GM19099 (cell line): ENCODE data around the gene TANC1.

ENCODE experiments used
- POLR2A ChIP-seq: IDR thresholded peaks from 3 replicates; pipeline ENCODE4 v1.6.1; 2011; ENCODE audit warnings: low read depth; ENCODE audit not compliant: insufficient read length; ENCODE audit errors: extremely low read depth

Gene TANC1

DNA sequence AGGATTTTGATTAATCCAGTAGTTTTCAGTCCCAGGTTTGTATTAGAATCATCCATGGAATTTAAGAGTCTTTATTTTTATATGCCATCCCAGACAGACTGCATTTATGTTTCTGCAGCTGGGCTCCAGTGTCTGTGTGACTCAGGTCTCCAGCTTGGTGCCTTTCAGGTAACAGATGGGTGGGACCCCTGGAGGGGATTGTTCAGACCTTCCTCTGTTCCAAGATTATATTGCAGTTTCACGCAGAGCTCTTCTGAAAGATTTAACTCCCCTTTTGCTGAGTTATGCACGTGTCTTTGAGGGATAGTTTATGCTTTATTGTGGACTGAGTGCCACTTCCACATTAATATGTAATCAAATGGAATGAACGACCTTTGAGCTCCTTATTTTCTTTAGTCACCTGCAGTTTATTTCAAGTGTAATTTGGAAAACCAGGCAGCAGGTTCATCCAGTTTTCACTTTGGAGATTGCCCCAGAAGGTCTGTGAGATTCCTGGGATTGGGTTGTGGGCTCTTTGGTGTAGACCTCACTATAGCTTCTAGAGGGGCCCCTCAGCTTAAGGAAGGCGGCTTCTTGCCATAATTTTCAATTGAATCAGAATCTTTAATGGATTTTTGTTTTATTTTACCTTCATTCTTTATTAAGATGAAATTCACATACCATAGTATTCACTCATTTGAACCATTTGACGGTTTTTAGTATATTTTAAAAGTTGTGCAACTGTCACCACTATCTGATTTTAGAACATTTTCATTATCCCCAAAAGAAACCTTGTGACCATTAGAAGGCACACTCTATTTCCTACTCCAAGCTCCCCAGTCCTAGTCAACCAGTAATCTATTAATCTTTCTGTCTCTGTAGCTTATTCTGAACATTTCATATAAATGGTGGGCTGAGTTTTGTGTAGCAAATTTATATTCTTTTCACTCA lies 183.0 kb downstream of the TANC1 start:
- no peak for TF ChIP-seq POLR2A

- no peak for TF ChIP-seq POLR2A
These were observed 183.8 kb downstream of the TANC1 start for GRCh38 chr2:159152128-159152778.

- TF ChIP-seq POLR2A: no peak
These were observed 184.6 kb downstream of the TANC1 start for GRCh38 chr2:159153063-159153462.

GRCh38 chr2:159153463-159153862 lies 185.0 kb downstream of the TANC1 start:
- TF ChIP-seq POLR2A: no peak

DNA sequence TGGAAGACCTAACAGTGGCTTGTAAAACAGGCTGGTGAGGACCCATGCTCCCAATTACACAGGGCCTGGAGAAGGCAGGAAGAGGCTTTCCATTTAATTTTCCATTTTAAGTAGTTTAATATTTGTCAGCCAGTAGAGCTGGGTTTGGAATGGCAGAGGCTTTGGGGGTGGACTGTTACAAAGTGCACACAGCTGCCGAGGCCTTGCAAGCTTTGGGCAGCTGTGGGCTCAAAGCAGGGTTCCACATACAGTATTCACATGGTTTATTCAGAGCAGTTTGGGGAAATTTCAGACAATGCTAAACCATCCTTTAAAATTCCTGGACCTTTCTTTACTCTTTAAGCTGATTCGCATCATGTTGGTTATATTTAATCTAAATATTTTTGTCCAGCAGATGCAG lies 185.5 kb downstream of the TANC1 start:
- TF ChIP-seq POLR2A: no peak

GRCh38 chr2:159154366-159154765 lies 185.9 kb downstream of the TANC1 start:
- TF ChIP-seq POLR2A: no peak

- no peak for TF ChIP-seq POLR2A
These were observed 186.9 kb downstream of the TANC1 start for GRCh38 chr2:159155320-159155719.

DNA sequence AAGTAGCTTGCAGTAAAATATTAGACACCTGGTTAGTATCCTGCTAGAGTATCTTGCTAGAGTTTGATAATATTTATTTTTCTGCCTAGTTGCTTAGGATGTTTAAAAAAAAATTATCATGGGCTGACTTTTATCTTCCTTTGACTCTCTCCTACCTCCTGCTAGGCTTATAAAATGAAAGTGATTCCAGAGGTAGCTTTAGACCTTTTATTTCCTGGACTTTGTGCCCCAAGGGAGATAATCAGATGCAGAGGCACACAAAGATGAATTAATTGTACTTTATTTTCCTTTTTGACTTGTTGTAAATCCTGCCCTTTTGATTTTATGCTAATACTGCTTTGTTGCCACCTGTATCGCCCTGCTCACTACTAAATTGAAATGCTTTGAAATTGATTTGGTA lies 187.4 kb downstream of the TANC1 start:
- TF ChIP-seq POLR2A: no peak

GRCh38 chr2:159156834-159157233 lies 188.4 kb downstream of the TANC1 start:
- no peak for TF ChIP-seq POLR2A

- TF ChIP-seq POLR2A: no peak
These were observed 189.1 kb downstream of the TANC1 start for GRCh38 chr2:159157361-159158209.

DNA sequence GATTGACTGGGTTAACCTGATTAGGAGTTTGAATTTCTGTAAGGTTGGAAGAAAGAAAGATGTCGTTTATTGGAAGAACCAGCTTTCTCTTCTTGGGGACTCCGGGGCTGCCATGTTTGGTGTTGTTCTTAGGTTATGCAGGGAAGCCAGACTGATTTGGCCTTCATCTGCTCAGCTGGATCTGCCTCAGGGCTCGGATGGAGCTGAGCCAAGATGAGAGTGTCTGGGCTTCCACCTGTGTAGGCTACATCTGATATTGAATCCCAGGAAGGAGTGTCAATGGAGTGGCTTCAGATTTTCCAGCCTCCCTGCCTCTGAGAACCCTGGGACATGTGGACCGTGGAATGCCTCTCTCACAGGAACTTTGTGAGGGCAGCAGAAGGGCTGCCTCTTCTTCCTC lies 192.0 kb downstream of the TANC1 start:
- TF ChIP-seq POLR2A: no peak

DNA sequence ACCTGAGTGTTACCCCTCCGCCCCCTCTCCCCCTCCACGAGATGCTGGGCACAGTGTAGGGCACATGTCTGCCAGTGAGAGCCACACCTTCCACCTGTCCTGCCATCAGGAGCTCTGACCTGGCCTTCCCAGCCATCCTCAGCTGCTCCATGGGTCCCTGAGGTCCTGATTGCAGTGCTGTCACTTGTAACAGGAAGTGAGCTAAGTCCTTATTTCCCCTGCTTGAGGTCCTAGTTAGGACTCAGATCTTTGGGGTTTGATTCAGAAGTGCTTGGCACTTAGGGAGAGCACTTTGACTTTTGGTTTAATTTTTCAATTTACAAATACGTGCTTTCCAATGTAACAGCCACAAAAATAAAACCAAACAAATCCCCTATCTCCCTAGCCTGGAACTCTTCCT lies 192.5 kb downstream of the TANC1 start:
- TF ChIP-seq POLR2A: no peak

DNA sequence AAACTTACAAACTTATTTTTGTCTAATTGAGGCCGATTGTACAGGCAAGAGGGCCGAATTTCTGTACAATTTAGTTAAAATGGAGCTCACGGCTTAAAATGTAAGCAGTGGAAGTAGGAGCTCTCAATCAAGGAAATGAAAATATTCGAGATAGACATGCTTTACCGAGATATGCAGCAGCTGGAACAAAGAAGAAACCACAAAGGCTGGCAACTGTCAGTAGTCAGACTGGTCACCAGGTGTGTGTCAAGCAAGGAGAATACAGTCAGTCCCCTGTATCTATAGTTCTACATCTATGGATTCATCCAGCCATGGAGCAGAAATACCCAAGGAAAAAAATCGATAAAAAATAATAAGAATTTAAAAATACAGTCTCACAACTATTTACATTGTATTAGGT lies 195.5 kb downstream of the TANC1 start:
- no peak for TF ChIP-seq POLR2A

DNA sequence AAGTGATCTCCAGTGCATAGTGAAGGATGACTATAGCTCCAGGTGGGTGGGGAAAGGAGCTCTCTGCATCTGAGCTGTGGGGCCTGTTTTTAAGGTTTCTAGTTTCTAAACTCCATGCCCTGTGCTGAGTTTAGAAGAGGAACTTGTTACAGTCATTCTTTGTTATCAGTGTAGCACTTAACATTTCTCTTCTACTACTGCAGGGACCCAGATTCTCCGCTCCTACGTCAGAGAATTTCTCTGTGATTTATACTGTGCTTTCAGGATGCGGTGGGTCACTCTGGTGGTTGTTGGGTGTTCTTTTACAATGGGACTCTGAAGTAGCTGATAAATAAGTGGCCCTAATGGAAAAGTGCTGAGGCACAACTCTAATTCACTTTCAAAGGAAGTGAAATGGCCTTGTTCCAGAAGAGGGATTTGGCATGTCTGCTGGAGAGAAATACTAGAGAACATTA lies 196.0 kb downstream of the TANC1 start:
- no peak for TF ChIP-seq POLR2A

DNA sequence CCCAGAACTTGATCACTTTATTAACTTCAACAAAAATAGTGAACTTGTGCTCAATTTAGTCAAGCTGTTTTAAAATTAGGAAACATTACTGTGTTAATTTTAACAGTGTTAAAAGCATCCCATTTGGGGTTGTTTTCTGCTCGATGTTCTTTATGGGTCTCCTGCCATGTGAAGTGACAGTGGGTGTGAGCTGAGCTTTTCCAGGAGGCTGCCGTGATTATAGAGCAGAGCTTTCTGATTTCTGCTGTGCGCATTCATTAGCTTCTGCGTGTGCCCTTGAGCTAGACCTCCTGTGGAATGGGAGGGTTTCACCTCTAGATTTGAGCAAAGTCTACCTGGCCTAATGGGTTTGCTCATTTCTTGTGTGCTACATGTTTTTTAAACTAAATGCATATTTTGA lies 196.6 kb downstream of the TANC1 start:
- TF ChIP-seq POLR2A: no peak

DNA sequence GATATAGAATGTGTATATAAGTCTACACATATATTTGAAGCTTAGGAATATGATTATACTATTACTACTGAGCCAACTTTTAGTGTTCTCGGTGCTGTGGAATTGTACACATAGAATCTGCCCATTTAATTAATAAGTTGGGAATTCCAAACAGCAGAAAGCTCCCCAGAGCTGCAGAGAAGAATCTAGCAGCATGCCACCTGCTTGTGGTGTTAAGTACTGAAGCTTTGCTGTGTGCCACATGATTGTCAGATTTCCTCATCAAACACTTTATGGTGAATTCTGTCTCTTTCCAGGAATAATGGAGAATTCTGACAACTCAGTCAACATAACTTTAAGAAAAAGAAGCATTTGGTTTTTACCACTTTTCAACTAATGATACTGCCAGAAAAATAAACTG lies 200.3 kb downstream of the TANC1 start:
- TF ChIP-seq POLR2A: no peak

- TF ChIP-seq POLR2A: no peak
These were observed 200.7 kb downstream of the TANC1 start for GRCh38 chr2:159169187-159169586.
